ENCODE results near the gene OR51D1. TPM values are rescaled to one million over a fixed set of nuclear protein-coding genes. Genes with fewer than 3 reads are reported as not detected.

The OR51D1 gene
- total RNA-seq, 4 donors from 2014 or later: not detected

DNA sequence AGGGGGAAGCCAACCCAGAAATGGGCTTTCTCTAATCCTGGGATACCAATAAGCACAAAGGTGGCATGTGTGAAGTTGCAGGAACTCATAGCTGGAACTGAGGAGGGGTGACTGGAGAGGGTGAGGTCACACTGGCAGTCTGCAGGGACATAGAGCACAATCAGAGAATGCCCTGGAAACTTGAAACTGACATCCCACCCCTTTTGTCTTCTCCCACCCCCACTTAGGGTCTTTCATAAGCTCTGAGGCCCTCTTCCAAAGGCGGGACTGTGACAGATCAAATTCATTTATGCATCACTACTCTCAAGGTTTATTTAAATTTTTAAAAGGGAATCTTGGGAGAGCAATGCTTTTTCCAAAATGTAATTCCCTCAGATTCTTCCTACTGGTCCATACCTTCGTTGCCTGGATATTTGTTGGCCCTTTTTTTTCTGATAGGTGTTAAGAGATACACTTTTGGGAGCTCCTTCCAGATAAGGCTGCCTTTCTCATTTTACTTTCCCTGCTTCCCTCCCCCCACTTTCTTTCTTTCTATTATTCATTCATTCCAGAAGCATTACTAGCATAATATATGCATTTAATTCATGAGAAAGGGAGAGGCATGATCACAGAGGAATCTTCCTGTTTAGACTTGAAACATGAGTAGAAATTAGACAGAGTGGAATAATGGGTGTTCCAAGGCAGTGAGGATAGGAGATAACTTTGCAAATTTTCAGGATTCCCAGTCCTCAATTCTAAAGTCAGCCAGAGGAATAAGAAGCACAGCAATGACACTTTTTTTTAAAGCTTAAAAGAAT lies 45.5 kb downstream of the OR51D1 start:
- in situ Hi-C loops (cut with MboI; ENCODE audit: low sequenced_read_pairs in 4 of 4): no loop called here
- ATAC-seq (no peak), DNase-seq (no peak)
- no peak overlapping the region for H3K27ac ChIP-seq
- intact Hi-C loops (cut with DNase I; ENCODE audit: low total_unique reads): no loop called here
- H3K9me3 ChIP-seq: no peaks in the 10 kb centered on the region
- no peak for TF ChIP-seq POLR2A (IDR thresholded peaks at IDR 0.05)
- TF ChIP-seq, protein P1, sequence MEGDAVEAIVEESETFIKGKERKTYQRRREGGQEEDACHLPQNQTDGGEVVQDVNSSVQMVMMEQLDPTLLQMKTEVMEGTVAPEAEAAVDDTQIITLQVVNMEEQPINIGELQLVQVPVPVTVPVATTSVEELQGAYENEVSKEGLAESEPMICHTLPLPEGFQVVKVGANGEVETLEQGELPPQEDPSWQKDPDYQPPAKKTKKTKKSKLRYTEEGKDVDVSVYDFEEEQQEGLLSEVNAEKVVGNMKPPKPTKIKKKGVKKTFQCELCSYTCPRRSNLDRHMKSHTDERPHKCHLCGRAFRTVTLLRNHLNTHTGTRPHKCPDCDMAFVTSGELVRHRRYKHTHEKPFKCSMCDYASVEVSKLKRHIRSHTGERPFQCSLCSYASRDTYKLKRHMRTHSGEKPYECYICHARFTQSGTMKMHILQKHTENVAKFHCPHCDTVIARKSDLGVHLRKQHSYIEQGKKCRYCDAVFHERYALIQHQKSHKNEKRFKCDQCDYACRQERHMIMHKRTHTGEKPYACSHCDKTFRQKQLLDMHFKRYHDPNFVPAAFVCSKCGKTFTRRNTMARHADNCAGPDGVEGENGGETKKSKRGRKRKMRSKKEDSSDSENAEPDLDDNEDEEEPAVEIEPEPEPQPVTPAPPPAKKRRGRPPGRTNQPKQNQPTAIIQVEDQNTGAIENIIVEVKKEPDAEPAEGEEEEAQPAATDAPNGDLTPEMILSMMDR (IDR thresholded peaks at IDR 0.05 in 4 of 5, conservative IDR thresholded peaks at IDR 0.05 in 1 of 5): no peak
- no peak overlapping the region for H3K4me3 ChIP-seq
- no peaks in the 10 kb centered on the region for H3K27me3 ChIP-seq
- no peaks in the 10 kb centered on the region for H3K36me3 ChIP-seq
- H3K4me1 ChIP-seq: no peaks in the 10 kb centered on the region

DNA sequence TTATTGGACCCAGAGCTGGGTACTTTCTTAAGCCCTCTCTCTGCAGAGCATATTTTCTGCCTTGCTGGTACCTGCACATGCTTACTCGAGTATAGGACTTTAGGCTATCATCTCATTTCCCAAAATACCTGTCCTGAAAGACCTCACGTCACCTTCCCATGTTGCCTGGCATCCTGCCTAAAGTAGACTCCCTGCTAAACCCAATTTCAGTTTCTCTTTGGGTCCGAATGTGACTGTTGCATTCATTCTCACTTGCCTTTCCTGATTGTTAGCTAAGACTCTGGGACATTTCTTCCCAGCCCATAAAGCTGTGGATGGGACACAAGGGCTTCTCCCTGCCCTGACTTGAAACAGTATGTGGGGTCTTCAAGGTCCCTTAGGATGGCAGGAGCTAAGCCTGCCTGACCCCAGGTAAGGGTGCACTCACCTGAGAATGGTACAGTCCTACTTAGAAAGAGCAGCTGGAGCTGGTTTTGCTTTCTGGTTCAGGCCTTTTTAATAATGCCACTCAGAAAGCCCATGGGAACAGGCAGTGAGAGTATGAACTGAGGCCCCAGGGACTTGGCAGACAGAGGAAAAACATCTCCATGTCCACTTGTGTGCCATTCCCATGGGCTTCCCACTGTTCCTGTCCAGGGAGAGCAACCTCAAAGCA lies 47.5 kb downstream of the OR51D1 start:
- H3K27ac ChIP-seq: no peak overlapping the region
- H3K27me3 ChIP-seq: no peaks in the 10 kb centered on the region
- TF ChIP-seq POLR2A (IDR thresholded peaks at IDR 0.05): no peak
- TF ChIP-seq, protein P1 (IDR thresholded peaks at IDR 0.05 in 4 of 5, conservative IDR thresholded peaks at IDR 0.05 in 1 of 5): no peak
- H3K36me3 ChIP-seq: no peaks in the 10 kb centered on the region
- intact Hi-C loops (cut with DNase I; ENCODE audit: low total_unique reads) (no loop called here), in situ Hi-C loops (cut with MboI; ENCODE audit: low sequenced_read_pairs in 4 of 4) (no loop called here)
- DNase-seq: no peak
- no peaks in the 10 kb centered on the region for H3K9me3 ChIP-seq
- no peaks in the 10 kb centered on the region for H3K4me1 ChIP-seq
- H3K4me3 ChIP-seq: no peak overlapping the region
- ATAC-seq: no peak

Other genes with a start within 250 kb of the OR51D1 start
- gene TRIM21, start 243.8 kb upstream of the OR51D1 start, total RNA-seq: 1 to 10 TPM; 1.6 to 9.0 (median 4.2) TPM
- not detected for gene OR52K2, start 188.2 kb upstream of the OR51D1 start, total RNA-seq
- gene OR52K1, start 154.8 kb upstream of the OR51D1 start, total RNA-seq: not detected
- gene OR52M1, start 92.3 kb upstream of the OR51D1 start, total RNA-seq: not detected
- gene OR52I2, start 55.7 kb upstream of the OR51D1 start, total RNA-seq: not detected
- gene OR52I1, start 43.4 kb upstream of the OR51D1 start, total RNA-seq: not detected
- 1 to 10 TPM; 5.8 to 6.3 (median 6.0) TPM for gene TRIM68, start 29.2 kb upstream of the OR51D1 start, total RNA-seq
- gene OR51E1, start 6.5 kb downstream of the OR51D1 start, total RNA-seq: 1 to 10 TPM in 1 of 4 donors, under 1 TPM in 3; 0.12 to 1.2 (median 0.25) TPM
- gene OR51E2, start 60.4 kb downstream of the OR51D1 start, total RNA-seq: under 1 TPM in 1 of 4 donors, not detected in 3; 0.24 TPM
- gene MMP26, start 67.3 kb downstream of the OR51D1 start, total RNA-seq: not detected
- not detected for gene OR51F1, start 132.5 kb downstream of the OR51D1 start, total RNA-seq
- gene OR52R1, start 166.9 kb downstream of the OR51D1 start, total RNA-seq: not detected
- not detected for gene OR51F2, start 183.8 kb downstream of the OR51D1 start, total RNA-seq
- not detected for gene OR51S1, start 211.7 kb downstream of the OR51D1 start, total RNA-seq
- not detected for gene OR51T1, start 244.4 kb downstream of the OR51D1 start, total RNA-seq